Keratinocyte (primary cell): ENCODE measurements around the gene GABRD. TPM values are rescaled to one million over a fixed set of nuclear protein-coding genes. Genes with fewer than 3 reads are reported as not detected.

Source experiments
- DNase-seq: peaks from one replicate; pipeline ENCODE4 v3.0.0-alpha.2; 2011; ENCODE audit warnings: low read depth, missing footprints, low spot score
- FAIRE-seq: peaks from 2 replicates; lab custom pipeline; 2011; peaks lifted over from hg19 to GRCh38; lab: Jason Lieb, UNC
- H2AFZ ChIP-seq: 2 replicates; pipeline ENCODE4 v1.6.0; 2012; ENCODE audit warnings: low read length, control low read depth, inconsistent platforms; ENCODE audit not compliant: control insufficient read depth
- H3K27ac ChIP-seq: 2 replicates; pipeline ENCODE4 v1.5.1; 2011; ENCODE audit warnings: low read length; ENCODE audit not compliant: control insufficient read depth, insufficient read depth
- H3K27me3 ChIP-seq: 3 replicates; pipeline ENCODE4 v1.6.0; 2011; ENCODE audit warnings: low read length; ENCODE audit not compliant: control insufficient read depth, insufficient read depth; ENCODE audit errors: extremely low read depth
- H3K36me3 ChIP-seq, 2 experiments: 2 replicates in 1 of 2; 3 replicates in 1 of 2; pipeline ENCODE4 v1.5.1; 2011; ENCODE audit warnings: low read length in 2 of 2, mild to moderate bottlenecking in 1 of 2; ENCODE audit not compliant: control insufficient read depth in 2 of 2, insufficient read depth in 2 of 2; ENCODE audit errors: extremely low read depth in 1 of 2
- H3K4me1 ChIP-seq: 3 replicates; pipeline ENCODE4 v1.5.1; 2011; ENCODE audit warnings: low read length; ENCODE audit not compliant: control insufficient read depth, insufficient read depth; ENCODE audit errors: extremely low read depth
- H3K4me2 ChIP-seq: 3 replicates; pipeline ENCODE4 v1.6.0; 2011; ENCODE audit warnings: low read depth, low read length; ENCODE audit not compliant: control insufficient read depth, insufficient read depth; ENCODE audit errors: extremely low read depth
- H3K4me3 ChIP-seq, 3 experiments: fragments of 200-600 bp in 1 of 3; sonication (generic) in 1 of 3; 2 replicates in 2 of 3; 3 replicates in 1 of 3; pipeline ENCODE4 v1.5.1; 2011 to 2016; ENCODE audit warnings: low read length in 3 of 3, mild to moderate bottlenecking in 3 of 3, control low read depth in 2 of 3, inconsistent platforms in 1 of 3, low read depth in 1 of 3, mixed read lengths in 1 of 3, mixed run types in 1 of 3, moderate library complexity in 1 of 3; ENCODE audit not compliant: control insufficient read depth in 2 of 3, insufficient read depth in 2 of 3; ENCODE audit errors: extremely low read depth in 1 of 3
- H3K79me2 ChIP-seq: 2 replicates; pipeline ENCODE4 v1.6.0; 2012; ENCODE audit warnings: low read length; ENCODE audit not compliant: control insufficient read depth, insufficient read depth
- H3K9ac ChIP-seq: 3 replicates; pipeline ENCODE4 v1.6.0; 2011; ENCODE audit warnings: low read length; ENCODE audit not compliant: control insufficient read depth, insufficient read depth; ENCODE audit errors: extremely low read depth
- H3K9me1 ChIP-seq: 3 replicates; pipeline ENCODE4 v1.6.0; 2011; ENCODE audit warnings: low read length; ENCODE audit not compliant: control insufficient read depth, insufficient read depth; ENCODE audit errors: extremely low read depth
- H3K9me3 ChIP-seq: 2 replicates; pipeline ENCODE4 v1.5.1; 2012; ENCODE audit warnings: low read depth, low read length; ENCODE audit not compliant: control insufficient read depth
- H4K20me1 ChIP-seq: 3 replicates; pipeline ENCODE4 v1.6.0; 2011; ENCODE audit warnings: low read length; ENCODE audit not compliant: control insufficient read depth, insufficient read depth; ENCODE audit errors: extremely low read depth
- CTCF ChIP-seq, 3 experiments: IDR thresholded peaks in 1 of 3; conservative IDR thresholded peaks in 1 of 3; optimal IDR thresholded peaks in 1 of 3; 2 replicates in 2 of 3; 3 replicates in 1 of 3; pipeline versions ENCODE3 to v1.5.1; 2011; ENCODE audit warnings: low read length in 3 of 3, mild to moderate bottlenecking in 3 of 3, moderate library complexity in 2 of 3, control low read depth in 1 of 3, inconsistent platforms in 1 of 3; ENCODE audit not compliant: insufficient read depth in 2 of 3; ENCODE audit errors: extremely low read depth in 1 of 3
- EZH2 ChIP-seq: IDR thresholded peaks from one replicate; pipeline ENCODE4 v1.6.1; 2012; ENCODE audit warnings: inconsistent platforms, mild to moderate bottlenecking, low read length, moderate library complexity
- dilution Hi-C: fragments of 300-500 bp; cut with MboI; formaldehyde crosslinking; loops from one replicate; pipeline ENCODE4 v1.7.0; 2020; ENCODE audit warnings: low sequenced_read_pairs; ENCODE audit not compliant: extremely low pct_ligation_motif_present
- polyA plus RNA-seq, 5 experiments: library from polyadenylated mRNA; depleted of rRNA in 3 of 5; stranded (reverse) in 3 of 5; stranded (forward) in 1 of 5; unstranded in 1 of 5; fragments of >200 nt; gene quantifications; 1 replicate in 1 of 5; 2 replicates in 3 of 5; 3 replicates in 1 of 5; pipeline versions ENCODE4 v1.2.1 to v1.2.3, GENCODE V29; 2011 to 2012; ENCODE audit warnings: missing spikeins in 2 of 5, low read depth in 1 of 5, low replicate concordance in 1 of 5

GABRD gene
- polyA plus RNA-seq, 1 donor (not counting 4 experiments of a cell fraction or from before 2014, with no cell fraction given), result not detected

- peaks cover 11 to 20% of the 10 kb centered on the region in 2 experiments for H3K36me3 ChIP-seq
- no peaks in the 10 kb centered on the region for H3K9me3 ChIP-seq
- FAIRE-seq (no peak), DNase-seq (no peak)
- no peak overlapping the region for H3K4me2 ChIP-seq
- H3K27ac ChIP-seq, result no peak overlapping the region
- H3K9me1 ChIP-seq, result no peaks in the 10 kb centered on the region
- H3K4me3 ChIP-seq, result no peak overlapping the region
- no peak overlapping the region for H2AFZ ChIP-seq
- no peak overlapping the region for H3K9ac ChIP-seq
- dilution Hi-C loops, result no loop called here
- no peaks in the 10 kb centered on the region for H3K4me1 ChIP-seq
- TF ChIP-seq CTCF (optimal IDR thresholded peaks at IDR 0.05 in 1 of 3, IDR thresholded peaks at IDR 0.05 in 1 of 3, conservative IDR thresholded peaks at IDR 0.05 in 1 of 3; ENCODE audit: extremely low read depth in 1 of 3, insufficient read depth in 2 of 3, low read length in 3 of 3) (no peak), EZH2 (no peak)
- H4K20me1 ChIP-seq, result no peaks in the 10 kb centered on the region
- no peaks in the 10 kb centered on the region for H3K79me2 ChIP-seq
- no peaks in the 10 kb centered on the region for H3K27me3 ChIP-seq
These were observed 40.9 kb downstream of the GABRD start for GRCh38 chr1:2060072-2060471.

DNA sequence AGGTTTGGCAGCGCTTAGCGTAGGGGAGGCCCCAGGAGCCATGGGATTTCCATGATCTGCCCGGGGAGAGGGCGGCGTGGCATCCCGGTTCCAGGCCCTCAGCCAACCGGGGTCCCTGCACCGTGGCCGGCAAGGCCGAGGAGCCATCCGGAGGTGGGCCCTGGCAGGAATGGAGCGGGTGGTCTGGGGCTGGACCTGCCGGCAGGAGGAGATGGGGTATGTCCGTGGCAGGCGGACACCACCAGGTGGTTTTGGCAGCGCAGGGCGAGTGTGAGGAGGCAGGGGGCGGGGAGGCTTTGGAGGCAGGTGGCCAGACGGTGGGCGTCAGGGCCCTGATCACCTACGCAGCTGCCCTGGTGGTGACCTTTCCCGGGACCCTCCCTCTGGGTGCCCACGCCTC, 41.4 kb downstream of the GABRD start:
- H3K4me1 ChIP-seq, result no peaks in the 10 kb centered on the region
- TF ChIP-seq EZH2 (no peak), CTCF (optimal IDR thresholded peaks at IDR 0.05 in 1 of 3, IDR thresholded peaks at IDR 0.05 in 1 of 3, conservative IDR thresholded peaks at IDR 0.05 in 1 of 3; ENCODE audit: extremely low read depth in 1 of 3, insufficient read depth in 2 of 3, low read length in 3 of 3) (no peak)
- H3K4me2 ChIP-seq, result no peak overlapping the region
- H3K79me2 ChIP-seq, result no peaks in the 10 kb centered on the region
- dilution Hi-C loops, result no loop called here
- peaks cover 11 to 19% of the 10 kb centered on the region in 2 experiments for H3K36me3 ChIP-seq
- no peaks in the 10 kb centered on the region for H3K9me3 ChIP-seq
- no peak overlapping the region for H3K27ac ChIP-seq
- DNase-seq (no peak), FAIRE-seq (no peak)
- no peak overlapping the region for H3K4me3 ChIP-seq
- H4K20me1 ChIP-seq, result no peaks in the 10 kb centered on the region
- no peaks in the 10 kb centered on the region for H3K27me3 ChIP-seq
- H3K9me1 ChIP-seq, result no peaks in the 10 kb centered on the region
- H2AFZ ChIP-seq, result no peak overlapping the region
- H3K9ac ChIP-seq, result no peak overlapping the region
